Fibroblast of peridontal ligament (primary cell): ENCODE data around the gene TAOK1.
A peak's percentile ranks its signal among the peaks of the same experiment; 100 is the strongest.

Experiments
- DNase-seq: peaks from one replicate; pipeline ENCODE4 v3.0.0-alpha.2; 2010; ENCODE audit errors: extremely low read depth

Gene TAOK1

DNA sequence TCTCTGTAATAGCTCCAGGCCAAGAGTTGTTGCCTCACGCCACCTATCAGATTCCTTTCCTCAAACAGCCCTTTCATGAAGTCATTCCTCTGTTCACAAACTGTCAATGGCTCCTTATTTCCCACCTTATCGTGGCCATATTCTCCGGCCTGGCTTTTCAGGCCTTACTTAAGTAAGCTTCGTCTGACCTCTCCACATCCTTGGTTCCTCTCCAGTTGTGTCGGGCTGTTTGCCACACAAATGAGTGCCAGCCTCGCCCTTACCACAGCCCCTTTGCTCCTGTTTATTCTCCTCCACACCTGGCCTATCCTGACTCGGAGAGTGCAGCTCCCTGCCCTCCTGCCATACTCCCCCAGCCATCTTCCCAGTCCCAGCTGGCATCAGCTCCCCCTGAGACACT is 180.4 kb downstream of the TAOK1 start:
- no peak for DNase-seq

- DNase-seq, result no peak
These were observed 181.3 kb downstream of the TAOK1 start for GRCh38 chr17:29571486-29571882.

DNA sequence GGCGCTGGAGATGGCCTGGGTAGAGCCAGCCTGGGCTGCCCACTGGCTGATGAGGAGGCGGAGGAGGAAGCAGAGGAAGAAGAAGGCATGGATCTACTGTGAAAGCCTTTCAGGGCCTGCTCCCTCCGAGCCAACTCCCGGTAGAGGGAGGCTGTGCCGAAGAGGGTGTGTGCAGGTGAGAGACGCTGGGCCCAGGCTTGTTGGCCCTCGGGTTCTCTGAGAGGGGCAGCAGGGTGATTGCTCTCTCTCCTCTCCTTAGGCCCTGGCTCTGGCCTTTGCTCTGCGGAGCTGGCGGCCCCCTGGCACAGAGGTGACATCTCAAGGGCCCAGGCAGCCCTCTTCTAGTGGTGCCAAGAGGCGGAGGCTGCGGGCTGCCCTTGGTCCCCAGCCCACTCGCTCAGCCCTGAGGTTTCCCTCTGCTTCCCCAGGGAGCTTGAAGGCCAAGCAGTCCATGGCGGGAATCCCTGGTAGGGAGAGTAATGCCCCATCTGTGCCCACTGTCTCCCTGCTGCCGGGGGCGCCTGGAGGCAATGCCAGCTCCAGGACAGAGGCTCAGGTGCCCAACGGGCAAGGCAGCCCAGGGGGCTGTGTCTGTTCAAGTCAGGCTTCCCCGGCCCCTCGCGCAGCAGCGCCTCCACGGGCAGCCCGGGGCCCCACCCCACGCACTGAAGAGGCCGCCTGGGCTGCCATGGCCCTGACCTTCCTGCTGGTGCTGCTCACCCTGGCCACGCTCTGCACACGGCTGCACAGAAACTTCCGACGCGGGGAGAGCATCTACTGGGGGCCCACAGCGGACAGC is 181.9 kb downstream of the TAOK1 start:
- no peak for DNase-seq

- peak; percentile 38 for DNase-seq
These were observed 182.8 kb downstream of the TAOK1 start for GRCh38 chr17:29572691-29573557.

- no peak for DNase-seq
These were observed 183.4 kb downstream of the TAOK1 start for GRCh38 chr17:29573558-29573869.

DNA sequence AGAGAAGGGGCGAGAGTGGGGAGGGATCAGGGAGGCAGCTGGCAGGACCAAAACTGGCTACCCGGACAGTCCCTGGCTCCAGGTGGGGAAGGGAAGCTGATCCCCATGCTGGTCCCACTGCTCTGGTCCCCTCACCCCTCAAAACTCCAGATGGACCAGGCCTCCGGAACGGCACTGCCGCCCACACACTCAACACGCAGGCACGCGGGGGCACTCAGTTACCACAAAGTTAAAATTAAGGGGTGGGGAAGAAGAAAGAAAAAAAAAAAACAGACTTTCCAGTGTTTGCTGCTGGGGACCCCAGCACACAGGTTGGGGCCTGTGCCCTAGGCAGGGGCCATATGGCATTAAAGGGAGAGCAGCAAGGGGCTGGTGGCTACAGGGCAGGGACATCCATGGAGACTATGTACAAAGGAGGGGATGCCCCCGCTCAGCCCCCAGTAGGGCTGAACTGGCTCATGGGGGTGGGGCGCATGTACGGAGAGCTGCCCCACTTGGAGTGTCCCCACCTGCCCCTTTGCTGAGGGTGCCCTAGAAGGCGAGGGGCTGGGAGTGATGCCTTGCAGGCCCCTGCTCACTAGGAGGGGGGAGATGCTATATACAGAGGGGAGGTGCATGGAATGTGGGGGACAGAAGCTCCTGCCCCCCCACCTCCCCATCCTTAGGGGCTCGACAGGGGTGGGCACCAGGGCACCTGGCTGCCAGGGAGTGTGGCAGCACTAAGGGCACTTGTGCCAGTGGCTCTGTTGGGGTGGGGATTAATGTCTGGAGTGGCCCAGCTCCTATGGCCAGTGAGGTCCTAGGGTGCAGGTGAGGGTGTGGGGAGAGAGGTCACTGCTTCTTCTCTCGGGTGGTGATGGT is 183.9 kb downstream of the TAOK1 start:
- DNase-seq, result no peak

GRCh38 chr17:29574732-29575510 is 184.8 kb downstream of the TAOK1 start:
- no peak for DNase-seq

- no peak for DNase-seq
These were observed 185.5 kb downstream of the TAOK1 start for GRCh38 chr17:29575511-29576213.

- DNase-seq, result no peak
These were observed 186.2 kb downstream of the TAOK1 start for GRCh38 chr17:29576214-29577000.

GRCh38 chr17:29577001-29577370 is 186.8 kb downstream of the TAOK1 start:
- no peak for DNase-seq

DNA sequence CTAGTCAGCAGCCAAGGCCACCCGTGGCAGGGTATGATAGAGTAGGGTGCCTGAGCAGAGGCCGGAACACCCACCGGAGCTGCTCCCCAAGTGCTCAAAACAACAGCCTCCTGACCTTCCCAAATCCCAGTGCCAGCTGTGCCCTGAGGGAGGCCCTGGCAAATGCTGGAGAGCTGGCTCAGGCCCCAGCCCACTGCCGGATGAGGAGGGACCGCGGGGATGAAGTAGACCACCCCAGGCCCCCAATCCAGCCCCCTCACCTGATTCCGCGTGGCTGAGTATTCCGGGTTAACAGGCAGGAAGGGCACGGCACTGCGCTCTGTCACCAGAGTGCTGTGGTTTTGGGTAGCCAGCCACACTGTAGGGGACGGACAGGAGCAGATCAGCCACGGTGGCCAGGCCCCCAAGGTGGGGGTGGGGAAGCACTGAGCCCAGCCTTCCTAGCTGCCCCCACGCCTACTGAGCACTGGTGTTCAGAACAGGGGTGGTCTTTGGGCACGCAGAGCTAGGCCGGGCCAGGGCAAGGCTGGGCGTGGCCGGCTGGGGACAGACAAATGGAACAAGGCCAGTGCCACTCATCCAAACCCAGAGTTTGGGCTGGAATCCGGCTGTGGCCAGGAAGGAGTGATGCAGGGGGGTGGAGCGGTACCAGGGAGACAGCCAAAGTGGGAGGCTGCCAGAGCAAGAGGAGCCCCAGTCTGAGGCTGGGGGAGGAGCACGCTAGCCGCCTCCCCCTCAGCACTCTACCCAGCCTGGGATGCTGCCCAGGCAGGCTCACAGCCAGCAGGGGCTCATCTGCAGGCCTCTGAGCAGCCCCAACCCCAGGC is 187.4 kb downstream of the TAOK1 start:
- peak; percentile 62 for DNase-seq

- no peak for DNase-seq
These were observed 188.7 kb downstream of the TAOK1 start for GRCh38 chr17:29578626-29579485.

GRCh38 chr17:29579866-29580771 is 190.0 kb downstream of the TAOK1 start:
- DNase-seq, result peak; percentile 73

- DNase-seq, result no peak
These were observed 191.6 kb downstream of the TAOK1 start for GRCh38 chr17:29581583-29582253.

- no peak for DNase-seq
These were observed 192.1 kb downstream of the TAOK1 start for GRCh38 chr17:29582254-29582765.

DNA sequence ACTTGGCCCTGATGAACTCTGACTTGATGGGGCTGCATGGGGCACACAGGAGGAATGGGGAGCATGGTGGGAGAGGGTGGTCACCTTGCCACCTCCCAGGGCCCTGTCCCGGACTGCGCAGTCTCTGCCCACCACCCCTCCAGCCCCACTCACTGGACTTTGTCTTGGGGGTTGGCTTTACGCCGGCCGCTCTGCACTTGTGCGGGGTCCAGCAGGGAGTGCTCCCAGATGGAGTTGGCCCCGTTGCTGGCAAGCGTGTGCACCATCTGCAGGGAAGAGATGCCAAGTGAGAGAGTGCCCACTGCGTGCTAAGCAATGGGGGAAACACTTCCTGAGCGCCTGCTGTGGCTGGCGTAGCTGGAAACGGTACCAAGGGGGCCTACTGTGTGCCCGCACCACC is 192.6 kb downstream of the TAOK1 start:
- no peak for DNase-seq
